GM12864 (cell line): ENCODE results near the gene DIP2C.

Source experiments
- DNase-seq: peaks from one replicate; pipeline ENCODE4 v3.0.0-alpha.2; 2011; ENCODE audit warnings: low read depth
- H3K4me3 ChIP-seq: 2 replicates; pipeline ENCODE4 v1.5.1; 2011; ENCODE audit warnings: mild to moderate bottlenecking, low read depth, low read length, control low read depth
- TF ChIP-seq, protein P1 (sequence below): IDR thresholded peaks from 2 replicates; pipeline ENCODE4 v1.5.1; 2011; ENCODE audit warnings: low read depth, mild to moderate bottlenecking, moderate library complexity, low read length, control low read depth, inconsistent platforms; ENCODE audit errors: missing control alignments

The DIP2C gene

DNA sequence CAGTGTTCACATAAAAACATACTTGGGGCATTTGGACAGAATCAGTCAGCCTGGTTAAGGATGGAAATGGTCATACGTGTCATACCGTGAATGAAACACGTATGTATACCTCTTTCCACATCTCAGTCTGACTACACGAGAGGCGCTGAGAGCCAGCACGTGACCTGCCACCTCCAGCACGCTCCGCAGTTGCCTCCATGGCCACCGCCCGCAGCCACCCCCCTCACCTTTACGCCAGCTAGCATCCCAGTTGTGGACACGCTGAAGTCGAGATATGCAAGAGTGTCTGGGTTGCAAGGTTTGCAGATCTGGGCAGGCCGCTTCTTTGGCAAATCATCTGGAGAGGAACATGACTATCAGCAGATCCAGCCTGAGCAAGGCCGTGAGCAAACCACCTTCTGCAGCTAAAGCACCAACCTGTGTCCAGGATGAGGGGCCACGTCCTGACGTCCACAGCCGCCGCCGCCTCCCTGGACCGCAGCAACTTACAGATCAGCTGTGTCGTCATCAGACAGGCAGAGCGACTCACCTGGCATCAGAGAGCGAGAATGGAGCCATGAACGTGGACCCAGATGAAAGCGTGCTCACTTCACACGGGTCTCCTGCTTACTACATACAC lies 344.8 kb downstream of the DIP2C start:
- DNase-seq: no peak
- TF ChIP-seq, protein P1, sequence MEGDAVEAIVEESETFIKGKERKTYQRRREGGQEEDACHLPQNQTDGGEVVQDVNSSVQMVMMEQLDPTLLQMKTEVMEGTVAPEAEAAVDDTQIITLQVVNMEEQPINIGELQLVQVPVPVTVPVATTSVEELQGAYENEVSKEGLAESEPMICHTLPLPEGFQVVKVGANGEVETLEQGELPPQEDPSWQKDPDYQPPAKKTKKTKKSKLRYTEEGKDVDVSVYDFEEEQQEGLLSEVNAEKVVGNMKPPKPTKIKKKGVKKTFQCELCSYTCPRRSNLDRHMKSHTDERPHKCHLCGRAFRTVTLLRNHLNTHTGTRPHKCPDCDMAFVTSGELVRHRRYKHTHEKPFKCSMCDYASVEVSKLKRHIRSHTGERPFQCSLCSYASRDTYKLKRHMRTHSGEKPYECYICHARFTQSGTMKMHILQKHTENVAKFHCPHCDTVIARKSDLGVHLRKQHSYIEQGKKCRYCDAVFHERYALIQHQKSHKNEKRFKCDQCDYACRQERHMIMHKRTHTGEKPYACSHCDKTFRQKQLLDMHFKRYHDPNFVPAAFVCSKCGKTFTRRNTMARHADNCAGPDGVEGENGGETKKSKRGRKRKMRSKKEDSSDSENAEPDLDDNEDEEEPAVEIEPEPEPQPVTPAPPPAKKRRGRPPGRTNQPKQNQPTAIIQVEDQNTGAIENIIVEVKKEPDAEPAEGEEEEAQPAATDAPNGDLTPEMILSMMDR: no peak

DNA sequence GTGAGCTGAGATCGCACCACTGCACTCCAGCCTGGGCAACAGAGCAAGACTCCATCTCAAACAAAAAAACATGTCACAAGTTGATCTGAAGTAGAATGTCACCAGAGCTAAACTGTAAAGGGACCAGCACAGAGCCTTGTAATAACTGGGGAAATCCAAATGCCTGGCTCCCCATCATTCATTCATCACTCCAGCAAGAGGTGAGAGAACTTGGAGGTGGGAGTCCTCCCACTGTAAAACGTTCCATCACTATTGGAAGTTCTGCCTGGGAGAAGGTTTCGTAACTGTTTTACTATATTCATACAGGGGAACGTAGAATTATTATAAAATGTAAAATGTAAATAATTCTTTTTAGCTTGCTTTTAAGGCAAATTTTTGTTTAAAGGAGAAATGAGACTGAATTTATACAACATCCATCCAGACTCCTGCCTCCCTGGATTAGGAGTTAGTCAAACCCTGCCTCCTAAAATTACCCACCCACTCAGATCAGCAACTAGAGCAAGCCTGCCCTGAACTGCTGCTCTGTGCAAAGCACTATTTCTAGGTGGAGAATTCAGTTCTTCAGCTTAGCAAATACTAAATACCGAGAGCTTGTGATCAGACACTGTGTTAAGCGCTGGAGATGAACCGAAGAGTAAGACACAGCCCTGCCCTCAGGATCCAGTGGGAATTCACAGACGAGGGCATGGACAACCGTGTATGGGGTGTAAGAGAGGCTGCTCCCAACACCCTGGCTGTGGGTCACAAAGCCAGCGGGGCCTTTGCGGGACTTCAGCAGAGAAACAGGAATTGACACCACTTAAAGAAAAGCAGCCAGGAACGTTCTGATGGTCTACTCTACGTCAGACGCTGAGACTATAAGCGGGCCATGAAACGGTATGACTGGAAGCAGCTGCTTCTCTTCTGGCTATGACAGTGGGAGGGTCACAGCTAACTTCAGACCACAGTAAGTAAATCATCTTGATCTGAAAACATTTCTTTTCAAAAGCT lies 345.9 kb downstream of the DIP2C start:
- TF ChIP-seq, protein P1: no peak

More for the DNA sequence above, 344.8 kb downstream of the DIP2C start:
- H3K4me3 ChIP-seq: no peak overlapping the region

DNA sequence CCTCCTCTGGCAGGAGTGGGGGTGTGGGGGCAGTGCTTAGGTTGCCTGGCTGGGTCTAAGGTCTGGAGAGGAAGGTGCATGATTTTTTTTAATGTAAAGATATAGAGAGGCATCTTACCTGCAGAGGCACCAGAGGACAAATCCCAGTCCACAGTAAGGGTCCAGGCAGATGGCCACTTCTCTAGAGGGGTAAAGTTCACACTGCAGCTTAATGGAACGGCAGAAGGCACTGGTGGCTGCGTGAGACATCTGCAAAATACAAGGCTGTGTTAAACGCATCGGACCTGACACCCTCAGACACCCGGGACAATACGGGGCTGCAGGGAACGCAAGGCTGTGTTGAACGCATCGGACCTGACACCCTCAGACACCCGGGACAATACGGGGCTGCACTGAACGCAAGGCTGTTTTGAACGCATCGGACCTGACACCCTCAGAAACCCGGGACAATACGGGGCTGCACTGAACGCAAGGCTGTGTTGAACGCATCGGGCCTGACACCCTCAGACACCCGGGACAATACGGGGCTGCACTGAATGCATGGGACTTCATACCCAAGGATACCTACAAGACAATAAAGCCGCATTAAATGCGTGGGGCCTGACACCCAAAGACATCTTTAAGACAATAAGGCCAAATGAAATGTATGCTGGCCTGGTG lies 348.3 kb downstream of the DIP2C start:
- DNase-seq: no peak
- TF ChIP-seq, protein P1: no peak
- no peak overlapping the region for H3K4me3 ChIP-seq

More for the DNA sequence above, 345.9 kb downstream of the DIP2C start:
- H3K4me3 ChIP-seq: no peak overlapping the region
- DNase-seq: no peak

DNA sequence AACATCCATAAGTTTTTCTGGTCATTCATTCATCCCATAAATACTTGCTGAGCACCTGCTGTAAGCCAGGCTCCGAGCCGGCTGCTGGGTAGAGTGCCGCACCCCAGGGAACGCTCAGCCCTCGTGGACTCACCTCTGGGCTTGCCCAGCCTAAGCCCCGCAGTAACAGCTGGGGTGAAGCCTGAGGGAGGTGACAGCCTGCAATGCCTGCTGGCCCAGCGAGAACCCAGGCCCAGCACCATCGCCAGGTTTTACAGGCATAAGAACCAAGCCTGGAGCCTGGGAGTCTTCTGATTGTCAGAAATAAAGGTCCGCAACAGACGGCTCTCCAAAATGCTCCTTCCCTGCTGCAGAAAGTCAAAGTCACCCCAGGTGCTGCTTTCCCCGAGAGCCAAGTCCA lies 348.8 kb downstream of the DIP2C start:
- H3K4me3 ChIP-seq: no peak overlapping the region
- TF ChIP-seq, protein P1: no peak
- no peak for DNase-seq

DNA sequence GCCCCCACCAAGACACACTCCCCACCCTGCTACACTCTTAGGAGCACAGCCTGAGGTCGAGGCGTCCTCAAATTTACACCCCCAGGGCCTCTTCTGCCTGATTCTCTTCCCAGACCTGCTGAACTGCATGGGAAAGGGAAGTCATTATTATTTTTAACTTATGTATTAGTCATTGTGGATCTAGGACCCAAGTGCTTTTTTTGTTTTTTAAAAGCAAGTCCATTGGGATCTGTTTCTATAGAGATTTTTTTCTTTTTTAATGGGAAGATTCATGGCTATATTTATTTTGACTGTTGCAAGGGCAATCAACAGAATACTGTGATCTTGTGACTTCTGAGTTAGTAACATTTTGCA lies 350.5 kb downstream of the DIP2C start:
- TF ChIP-seq, protein P1: no peak
- no peak for DNase-seq
- no peak overlapping the region for H3K4me3 ChIP-seq

DNA sequence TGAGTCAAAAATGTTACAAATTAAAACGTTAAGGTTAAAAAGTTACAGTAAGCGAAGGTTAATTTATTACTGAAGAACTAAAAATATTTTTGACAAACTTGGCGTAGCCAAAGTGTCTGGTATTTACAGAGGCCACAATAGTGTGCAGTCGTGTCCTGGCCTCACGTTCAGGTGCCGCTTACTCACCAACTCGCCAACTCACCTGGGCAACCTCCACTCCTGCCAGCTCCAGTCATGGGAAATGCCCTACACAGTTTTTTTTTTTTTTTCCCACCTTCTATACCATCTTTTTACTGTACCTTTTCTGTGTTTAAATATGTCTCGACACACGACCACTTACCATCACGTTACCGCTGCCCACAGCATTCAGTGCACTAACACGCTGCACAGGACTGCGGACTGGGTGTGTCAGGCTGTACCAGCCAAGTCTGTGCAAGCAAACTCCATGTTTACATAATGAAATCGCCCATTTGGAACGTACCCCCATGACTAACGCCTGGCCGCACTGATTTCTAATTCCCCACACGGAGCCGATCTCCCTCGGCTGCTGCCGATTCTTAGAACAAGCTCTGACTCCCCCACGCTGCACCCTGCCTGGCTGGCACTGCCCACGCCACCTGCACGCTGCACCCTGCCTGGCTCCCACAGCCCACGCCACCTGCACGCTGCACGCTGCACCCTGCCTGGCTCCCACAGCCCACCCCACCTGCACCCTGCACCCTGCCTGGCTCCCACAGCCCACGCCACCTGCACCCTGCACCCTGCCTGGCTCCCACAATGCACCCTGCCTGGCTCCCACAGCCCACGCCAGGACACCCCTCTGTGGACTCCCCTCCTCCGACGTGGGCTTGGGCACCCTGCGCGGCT lies 351.1 kb downstream of the DIP2C start:
- TF ChIP-seq, protein P1: no peak
- no peak for DNase-seq
- no peak overlapping the region for H3K4me3 ChIP-seq
